Gastroesophageal sphincter (tissue), 3 donors: ENCODE data around the gene NANOS1.

Source experiments
- CTCF ChIP-seq, 4 experiments: fragments of 200-600 bp in 2 of 4; fragments of 450-650 bp in 2 of 4; sonication (generic) in 1 of 4; IDR thresholded peaks; one replicate each; pipeline ENCODE4 v1.5.1; 2017 to 2019; ENCODE audit warnings: antibody characterized with exemption in 4 of 4, mild to moderate bottlenecking in 2 of 4, moderate library complexity in 2 of 4
- EP300 ChIP-seq: sonication (generic); formaldehyde crosslinking; IDR thresholded peaks from one replicate; pipeline ENCODE4 v1.6.1; 2017; ENCODE audit warnings: antibody characterized with exemption, mild to moderate bottlenecking
- POLR2A ChIP-seq, 2 donors: fragments of 450-650 bp; IDR thresholded peaks; one replicate each; pipeline ENCODE4 v1.6.1; 2017; ENCODE audit warnings: antibody characterized with exemption in 2 of 2, mild to moderate bottlenecking in 2 of 2, moderate library complexity in 1 of 2
- POLR2AphosphoS5 ChIP-seq: sonication (generic); formaldehyde crosslinking; IDR thresholded peaks from one replicate; pipeline ENCODE4 v1.6.1; 2017; ENCODE audit warnings: antibody characterized with exemption

DNA sequence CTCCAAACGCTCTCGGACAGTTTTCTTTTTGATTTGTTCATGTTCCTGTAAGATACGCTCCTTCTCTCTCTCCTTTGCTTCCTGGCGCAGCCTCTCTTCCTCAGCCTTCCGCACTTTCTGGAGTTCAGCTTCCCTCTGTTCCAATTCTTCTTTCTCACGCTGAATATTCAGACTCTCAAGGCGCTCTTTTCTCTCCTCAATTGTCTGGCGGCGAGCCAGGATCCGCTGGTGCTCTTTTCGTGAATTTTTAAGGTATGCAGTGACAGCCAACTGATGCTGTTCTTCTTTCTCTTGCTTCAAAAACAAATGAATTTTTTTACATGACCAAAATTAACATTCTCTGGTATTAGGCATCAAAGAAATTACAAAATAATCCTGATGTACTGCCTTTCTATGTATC, 28.5 kb downstream of the NANOS1 start:
- TF ChIP-seq CTCF (IDR thresholded peaks at IDR 0.05) = no peak
- TF ChIP-seq EP300 = no peak
- TF ChIP-seq POLR2A (IDR thresholded peaks at IDR 0.05) = no peak
- no peak for TF ChIP-seq POLR2AphosphoS5
